Ovary (tissue), 9 donors: Measurements from ENCODE around the gene TOP2A. TPM values are rescaled to one million over a fixed set of nuclear protein-coding genes. Genes with fewer than 3 reads are reported as not detected.

Source experiments
- DNase-seq, 5 donors: peaks; one replicate each; pipeline ENCODE4 v3.0.0-alpha.2; 2019 to 2020
- H3K27ac ChIP-seq, 2 donors: fragments of 200-600 bp; one replicate each; pipeline versions ENCODE4 v1.5.1 to v1.8.0; 2019 to 2022
- H3K27me3 ChIP-seq: fragments of 200-600 bp; one replicate; pipeline ENCODE4 v1.8.0; 2022
- H3K36me3 ChIP-seq: fragments of 200-600 bp; sonication (generic); one replicate; pipeline ENCODE4 v1.5.1; 2019
- H3K4me1 ChIP-seq: one replicate; pipeline ENCODE4 v1.8.1; 2013; ENCODE audit warnings: mild to moderate bottlenecking, moderate library complexity; ENCODE audit not compliant: insufficient read depth
- H3K4me3 ChIP-seq: fragments of 200-600 bp; sonication (generic); one replicate; pipeline ENCODE4 v1.5.1; 2017
- H3K9me3 ChIP-seq, 2 donors: fragments of 200-600 bp in 1 of 2; sonication (generic) in 1 of 2; one replicate each; pipeline versions ENCODE4 v1.5.1 to v1.8.1; 2013 to 2019; ENCODE audit warnings: mild to moderate bottlenecking in 1 of 2, moderate library complexity in 1 of 2
- CTCF ChIP-seq, 3 donors: fragments of 450-650 bp in 2 of 3; fragments of 200-600 bp in 1 of 3; IDR thresholded peaks; one replicate each; pipeline versions ENCODE4 v1.5.1 to v1.8.0; 2016 to 2022; ENCODE audit warnings: antibody characterized with exemption in 3 of 3, mild to moderate bottlenecking in 1 of 3
- EP300 ChIP-seq: sonication (generic); formaldehyde crosslinking; IDR thresholded peaks from one replicate; pipeline ENCODE4 v1.6.1; 2017; ENCODE audit warnings: antibody characterized with exemption
- POLR2A ChIP-seq: fragments of 450-650 bp; IDR thresholded peaks from one replicate; pipeline ENCODE4 v1.6.1; 2017; ENCODE audit warnings: antibody characterized with exemption, mild to moderate bottlenecking, moderate library complexity
- WGBS, 3 donors: extraction: QIAGEN DNeasy Blood & Tissue Kit in 1 of 3; methylation state at CpG; one replicate each; pipeline versions ENCODE4 v1.1.5 to v1.1.7; 2013 to 2017; 5-methylcytosine and 5-hydroxymethylcytosine counted together
- intact Hi-C, 4 donors: fragments of 100-400 bp; cut with DNase I; formaldehyde crosslinking; loops; one replicate each; pipeline versions ENCODE4 v1.11.0 to v1.15.1; 2022 to 2023
- polyA plus RNA-seq, 2 donors: library from polyadenylated mRNA; stranded (reverse); fragments of 200-250 nt in 1 of 2; fragments of 350-450 nt in 1 of 2; fragmentation: Illumina TruSeq in 1 of 2; extraction: RNeasy Lipid Tissue Mini Kit (QIAGEN cat#74804) in 1 of 2; gene quantifications; one replicate each; pipeline ENCODE4 v1.2.3, GENCODE V29; 2013 to 2014
- total RNA-seq, 7 donors: library from RNA; depleted of rRNA in 2 of 7; stranded (reverse); fragments of >200 nt in 2 of 7; fragmentation: NEBNext Ultra II Directional in 3 of 7; extraction: Animal tissue kit (Norgen Biotek cat#: 25700) in 3 of 7; gene quantifications; one replicate each; pipeline versions ENCODE4 v1.1.0 to v1.2.4, GENCODE V29; 2016 to 2023
- donor health status: DM: no; HTN: no; CAD: no; lungs with moderate emphysema.
- donor health status: DM: no; HTN: no; CAD: no.
- donor health status: Bipolar disorder and iron deficiency.
- donor health status: DM: yes; HTN: yes; CAD: no.
- donor health status: DM: no; HTN: no; CAD: no.
- donor health status: DM: yes; HTN: yes; CAD: no.

Gene TOP2A
- total and polyA plus RNA-seq, 9 donors, result 0.36 to 4.5 (median 1.2) TPM

GRCh38 chr17:40366076-40366860 is 51.4 kb downstream of the TOP2A start:
- Histone ChIP-seq H3K4me3 (no peak overlapping the region), H3K9me3 (no peaks in the 10 kb centered on the region), H3K4me1 (peaks cover 5% of the 10 kb centered on the region), H3K27ac (no peak overlapping the region), H3K36me3 (no peaks in the 10 kb centered on the region), H3K27me3 (no peaks in the 10 kb centered on the region)
- intact Hi-C loops, result loop anchor here in 1 of 4 donors (10.0 kb wide), 2 partner anchors 69 to 159 kb away; no protein-coding TSS in a partner anchor
- TF ChIP-seq CTCF (IDR thresholded peaks at IDR 0.05) (no peak), EP300 (no peak), POLR2A (no peak)
- no peak for DNase-seq
- 92 to 96% (median 93%) methylated on average over 18 of the region's 18 CpGs for WGBS, 3 donors

GRCh38 chr17:40364906-40365305 is 52.8 kb downstream of the TOP2A start:
- Histone ChIP-seq H3K27me3 (no peaks in the 10 kb centered on the region), H3K4me1 (peaks cover 5% of the 10 kb centered on the region), H3K9me3 (no peaks in the 10 kb centered on the region), H3K27ac (no peak overlapping the region), H3K4me3 (no peak overlapping the region), H3K36me3 (no peaks in the 10 kb centered on the region)
- TF ChIP-seq CTCF (IDR thresholded peaks at IDR 0.05) (no peak), POLR2A (no peak), EP300 (no peak)
- WGBS, 3 donors, result 80 to 85% (median 83%) methylated on average over 9 of the region's 9 CpGs
- intact Hi-C loops, result loop anchor here in 1 of 4 donors (10.0 kb wide), 2 partner anchors 70 to 160 kb away; no protein-coding TSS in a partner anchor
- DNase-seq, result no peak

DNA sequence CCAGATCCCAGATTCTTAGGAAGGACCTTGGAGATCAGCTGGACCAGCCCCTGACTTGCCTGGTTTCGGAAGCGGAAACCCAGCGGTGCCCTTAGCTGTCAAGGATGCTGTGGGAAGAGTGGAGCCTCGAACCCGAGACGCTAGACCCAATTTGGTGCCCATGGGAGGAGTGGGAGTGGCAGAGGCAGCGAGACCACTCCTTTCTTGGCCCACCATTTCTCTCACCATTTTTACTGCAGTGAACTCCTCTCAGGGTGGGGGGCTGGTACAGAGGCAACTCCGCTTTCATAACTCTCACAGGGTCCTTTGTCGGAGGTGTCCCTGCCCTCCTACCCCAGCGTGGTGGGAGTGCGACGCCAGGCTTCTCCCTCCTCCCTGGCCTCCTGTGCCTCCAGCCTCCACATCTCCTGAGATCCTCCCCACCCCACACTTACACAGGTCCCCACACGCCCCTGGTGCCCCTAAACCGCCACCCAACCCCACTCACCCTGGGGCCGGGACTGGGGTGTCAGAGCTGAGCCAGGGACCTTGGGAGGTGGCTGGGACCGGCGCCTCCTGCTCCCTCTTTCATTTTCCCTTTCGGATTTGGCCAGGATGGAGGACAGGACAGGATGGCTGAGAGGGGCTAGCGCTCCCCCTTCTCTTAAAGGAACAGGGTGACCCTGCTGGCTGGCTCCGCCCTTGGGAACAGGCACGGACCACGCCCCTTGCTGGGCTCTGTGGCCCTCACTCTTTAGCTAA is 53.4 kb downstream of the TOP2A start, which contains the start of gene GJD3:
GJD3 (minus strand) TSS at position 617 of the 741 bp plus-strand sequence. CDS start 922 bp downstream, outside the sequence.
- no peaks in the 10 kb centered on the region for H3K36me3 ChIP-seq
- no peak for DNase-seq
- peak within 1 kb of the TSS; percentile 26 for H3K4me3 ChIP-seq
- 21 to 39% (median 25%) methylated on average over 22 of the region's 22 CpGs for whole genome bisulfite sequencing, 3 donors
- intact Hi-C loops, result loop anchor here in 1 of 4 donors (10.0 kb wide), 2 partner anchors 71 to 161 kb away; no protein-coding TSS in a partner anchor
- peaks cover 5% of the 10 kb centered on the region for H3K4me1 ChIP-seq
- H3K27me3 ChIP-seq, result no peaks in the 10 kb centered on the region
- TF ChIP-seq POLR2A (no peak), CTCF (IDR thresholded peaks at IDR 0.05) (no peak), EP300 (no peak)
- no peaks in the 10 kb centered on the region for H3K9me3 ChIP-seq
- no peak within 1 kb of the TSS for H3K27ac ChIP-seq

- DNase-seq, result no peak
- TF ChIP-seq EP300, result no peak
- no peak for TF ChIP-seq POLR2A
- no peak for TF ChIP-seq CTCF (IDR thresholded peaks at IDR 0.05)
- Histone ChIP-seq H3K36me3 (no peaks in the 10 kb centered on the region), H3K4me3 (peak overlapping the region; percentile 26), H3K4me1 (peaks cover 5% of the 10 kb centered on the region), H3K27ac (no peak overlapping the region), H3K27me3 (no peaks in the 10 kb centered on the region), H3K9me3 (no peaks in the 10 kb centered on the region)
- WGBS, 3 donors, result 0 to 1% (median 0%) methylated on average over 37 to 91 of the region's 91 CpGs
- intact Hi-C loops, result loop anchor here in 1 of 4 donors (2.0 to 10.0 kb wide), 3 partner anchors 72 to 198 kb away; no protein-coding TSS in a partner anchor
These were observed 54.4 kb downstream of the TOP2A start for GRCh38 chr17:40363111-40363827.
